ENCODE measurements around the gene KISS1. TPM values are rescaled to one million over a fixed set of nuclear protein-coding genes. Genes with fewer than 3 reads are reported as not detected.

The KISS1 gene
- total RNA-seq, 4 donors from 2014 or later: not detected

- peak; percentile 7 to 38 for DNase-seq
- Histone ChIP-seq H3K27ac (no peak overlapping the region), H3K36me3 (no peaks in the 10 kb centered on the region), H3K4me3 (replicated peaks in 1 of 3) (no peak overlapping the region), H3K4me1 (no peaks in the 10 kb centered on the region), H3K27me3 (no peaks in the 10 kb centered on the region), H3K9me3 (no peaks in the 10 kb centered on the region)
- TF ChIP-seq POLR2A (IDR thresholded peaks at IDR 0.05) (no peak), CTCF (IDR thresholded peaks at IDR 0.05) (no peak)
- intact Hi-C loops (cut with DNase I): no loop called here
- 53% methylated on average over 14 of the region's 14 CpGs for WGBS, 2 donors
These were observed 34.4 kb downstream of the KISS1 start for GRCh38 chr1:204161609-204162493.

GRCh38 chr1:204157962-204158361, 38.3 kb downstream of the KISS1 start:
- no peak overlapping the region for H3K27ac ChIP-seq
- H3K36me3 ChIP-seq: no peaks in the 10 kb centered on the region
- intact Hi-C loops (cut with DNase I): no loop called here
- DNase-seq: no peak
- H3K4me1 ChIP-seq: no peaks in the 10 kb centered on the region
- no peaks in the 10 kb centered on the region for H3K9me3 ChIP-seq
- H3K27me3 ChIP-seq: no peaks in the 10 kb centered on the region
- 67 to 77% methylated on average over 6 of the region's 6 CpGs for WGBS, 2 donors
- no peak for TF ChIP-seq CTCF (IDR thresholded peaks at IDR 0.05)
- TF ChIP-seq POLR2A (IDR thresholded peaks at IDR 0.05): no peak
- no peak overlapping the region for H3K4me3 ChIP-seq (replicated peaks in 1 of 3)

DNA sequence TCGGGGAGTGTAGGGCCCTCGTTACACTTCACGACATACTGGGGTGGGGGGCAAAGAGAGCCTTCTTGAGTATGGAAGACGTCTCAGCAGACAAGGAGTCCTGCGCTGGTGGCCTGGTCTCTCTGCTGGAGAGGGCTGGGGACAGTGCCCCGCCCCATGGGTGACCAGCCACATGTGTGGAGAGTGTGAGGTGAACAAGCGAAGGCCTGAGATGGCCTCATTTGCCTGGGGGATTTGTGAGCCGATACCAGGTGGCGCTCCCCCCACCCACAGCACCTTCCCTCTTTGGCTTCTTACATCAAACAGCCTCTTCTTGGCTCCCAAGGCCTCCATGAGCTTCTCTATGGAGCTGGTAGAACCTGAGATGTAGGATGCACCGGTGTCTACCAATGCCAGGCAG, 40.4 kb downstream of the KISS1 start:
- intact Hi-C loops (cut with DNase I): no loop called here
- H3K27me3 ChIP-seq: no peaks in the 10 kb centered on the region
- H3K4me3 ChIP-seq (replicated peaks in 1 of 3): no peak overlapping the region
- TF ChIP-seq CTCF (IDR thresholded peaks at IDR 0.05) (no peak), POLR2A (IDR thresholded peaks at IDR 0.05) (no peak)
- WGBS, 2 donors: 89 to 92% methylated on average over 9 to 10 of the region's 10 CpGs
- H3K4me1 ChIP-seq: peaks cover 8 to 12% of the 10 kb centered on the region in 2 donors
- H3K9me3 ChIP-seq: no peaks in the 10 kb centered on the region
- no peak overlapping the region for H3K27ac ChIP-seq
- no peak for DNase-seq
- H3K36me3 ChIP-seq: no peaks in the 10 kb centered on the region

DNA sequence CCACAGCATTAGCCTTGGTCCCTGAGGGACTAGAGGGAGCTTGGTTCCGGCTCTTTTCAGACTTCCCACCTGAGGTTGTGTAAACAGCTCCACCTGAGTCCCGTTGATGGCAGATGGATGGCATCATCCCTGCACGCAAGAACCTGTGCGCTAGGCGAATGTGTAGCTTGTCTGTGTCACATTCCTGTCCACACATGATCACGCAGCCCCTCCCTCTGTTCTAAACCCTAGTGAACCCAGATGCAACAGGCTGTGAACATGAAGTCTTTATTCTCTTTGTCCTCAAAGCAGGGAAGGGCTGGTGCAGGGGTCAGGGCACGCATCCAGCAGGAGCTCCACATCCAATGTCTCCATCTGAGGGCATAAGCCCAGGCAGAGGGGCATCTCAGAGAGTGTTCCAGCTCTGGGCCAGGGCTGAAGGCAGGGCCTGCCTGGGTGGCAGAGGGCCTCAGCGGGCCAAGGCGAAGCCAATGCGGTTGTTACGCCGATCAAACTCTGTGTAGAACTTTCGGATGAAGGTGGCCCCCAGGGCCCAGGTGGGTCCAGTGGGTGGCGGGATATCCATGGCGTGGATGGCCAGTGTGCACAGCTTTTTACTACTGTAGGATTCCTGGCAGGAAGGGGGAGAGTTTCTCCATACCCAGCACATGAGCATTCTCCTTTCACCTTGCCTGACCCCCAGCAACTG, 41.6 kb downstream of the KISS1 start:
- DNase-seq: no peak
- peaks cover 13 to 20% of the 10 kb centered on the region in 2 donors for H3K4me1 ChIP-seq
- 91 to 92% methylated on average over 15 of the region's 15 CpGs for WGBS, 2 donors
- no peak overlapping the region for H3K27ac ChIP-seq
- no peak overlapping the region for H3K4me3 ChIP-seq (replicated peaks in 1 of 3)
- intact Hi-C loops (cut with DNase I): no loop called here
- no peaks in the 10 kb centered on the region for H3K27me3 ChIP-seq
- no peaks in the 10 kb centered on the region for H3K36me3 ChIP-seq
- no peaks in the 10 kb centered on the region for H3K9me3 ChIP-seq
- TF ChIP-seq POLR2A (IDR thresholded peaks at IDR 0.05): no peak
- no peak for TF ChIP-seq CTCF (IDR thresholded peaks at IDR 0.05)

- H3K9me3 ChIP-seq: no peaks in the 10 kb centered on the region
- no peak overlapping the region for H3K4me3 ChIP-seq (replicated peaks in 1 of 3)
- TF ChIP-seq CTCF (IDR thresholded peaks at IDR 0.05) (no peak), POLR2A (IDR thresholded peaks at IDR 0.05) (no peak)
- DNase-seq: no peak
- H3K27me3 ChIP-seq: no peaks in the 10 kb centered on the region
- intact Hi-C loops (cut with DNase I): no loop called here
- no peak overlapping the region for H3K27ac ChIP-seq
- WGBS, 2 donors: 90 to 93% methylated on average over 5 of the region's 5 CpGs
- no peaks in the 10 kb centered on the region for H3K36me3 ChIP-seq
- peaks cover 13 to 20% of the 10 kb centered on the region in 2 donors for H3K4me1 ChIP-seq
These were observed 42.6 kb downstream of the KISS1 start for GRCh38 chr1:204153667-204154066.
